ENCODE measurements around the gene FBXW9.

The FBXW9 gene

DNA sequence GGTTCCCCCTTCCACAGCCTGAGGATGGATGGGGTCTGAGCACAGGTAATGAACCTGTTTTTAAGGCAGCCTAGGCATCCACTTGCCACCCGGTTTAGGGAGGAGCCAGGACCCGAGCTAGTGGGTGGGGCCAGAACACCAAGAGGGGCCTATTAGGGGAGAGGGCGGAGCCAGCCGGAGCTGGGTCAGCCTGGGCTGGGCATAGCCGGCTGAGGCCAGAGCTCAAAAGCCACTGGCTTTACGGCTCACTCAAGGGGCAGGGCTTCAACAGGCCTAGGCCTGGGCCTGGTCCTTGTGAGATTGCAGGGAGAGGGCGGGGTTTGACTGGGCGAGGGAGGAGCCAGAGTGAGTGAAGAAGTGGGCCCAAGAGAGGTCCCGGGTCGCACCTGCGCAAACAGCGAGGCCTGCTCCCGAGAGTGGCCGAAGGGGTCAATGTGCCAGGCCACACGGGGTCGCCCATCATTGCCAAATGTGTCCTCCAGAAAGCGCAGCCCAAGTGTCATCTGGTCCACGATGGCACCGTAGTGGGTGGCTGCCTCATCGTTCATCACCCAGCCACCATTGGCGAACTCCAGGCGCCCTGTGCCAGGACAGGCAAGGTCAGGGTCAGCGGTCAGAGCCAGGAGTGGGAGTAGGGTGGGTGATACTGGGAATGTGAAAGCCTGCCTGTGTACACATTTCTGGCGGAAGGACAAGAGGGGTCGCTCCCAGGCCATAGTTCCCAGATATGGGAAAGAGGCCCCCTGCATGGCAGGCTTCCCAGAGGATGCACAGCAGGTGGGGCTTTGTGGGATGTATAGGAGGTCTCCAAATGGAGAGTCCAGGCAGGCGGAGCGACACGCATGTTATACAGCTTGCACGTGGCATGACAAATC lies 31.8 kb downstream of the FBXW9 start:
- H3K27me3 Mint-ChIP-seq (ENCODE audit: low read depth, poor library complexity): peaks cover 4% of the 10 kb centered on the region
- peaks cover 50% of the 10 kb centered on the region for H3K4me1 Mint-ChIP-seq
- no peaks in the 10 kb centered on the region for H3K9me3 Mint-ChIP-seq
- peaks cover 20% of the 10 kb centered on the region for H3K36me3 Mint-ChIP-seq (ENCODE audit: low read depth)
- TF ChIP-seq, protein P1, sequence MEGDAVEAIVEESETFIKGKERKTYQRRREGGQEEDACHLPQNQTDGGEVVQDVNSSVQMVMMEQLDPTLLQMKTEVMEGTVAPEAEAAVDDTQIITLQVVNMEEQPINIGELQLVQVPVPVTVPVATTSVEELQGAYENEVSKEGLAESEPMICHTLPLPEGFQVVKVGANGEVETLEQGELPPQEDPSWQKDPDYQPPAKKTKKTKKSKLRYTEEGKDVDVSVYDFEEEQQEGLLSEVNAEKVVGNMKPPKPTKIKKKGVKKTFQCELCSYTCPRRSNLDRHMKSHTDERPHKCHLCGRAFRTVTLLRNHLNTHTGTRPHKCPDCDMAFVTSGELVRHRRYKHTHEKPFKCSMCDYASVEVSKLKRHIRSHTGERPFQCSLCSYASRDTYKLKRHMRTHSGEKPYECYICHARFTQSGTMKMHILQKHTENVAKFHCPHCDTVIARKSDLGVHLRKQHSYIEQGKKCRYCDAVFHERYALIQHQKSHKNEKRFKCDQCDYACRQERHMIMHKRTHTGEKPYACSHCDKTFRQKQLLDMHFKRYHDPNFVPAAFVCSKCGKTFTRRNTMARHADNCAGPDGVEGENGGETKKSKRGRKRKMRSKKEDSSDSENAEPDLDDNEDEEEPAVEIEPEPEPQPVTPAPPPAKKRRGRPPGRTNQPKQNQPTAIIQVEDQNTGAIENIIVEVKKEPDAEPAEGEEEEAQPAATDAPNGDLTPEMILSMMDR (IDR thresholded peaks at IDR 0.05): no peak
- H3K4me3 Mint-ChIP-seq: peak overlapping the region; percentile 97
- H3K27ac Mint-ChIP-seq: no peak overlapping the region
- DNase-seq: peak; percentile 52

GRCh38 chr19:12660980-12661379 lies 35.5 kb downstream of the FBXW9 start:
- no peak for DNase-seq
- peaks cover 41% of the 10 kb centered on the region for H3K36me3 Mint-ChIP-seq (ENCODE audit: low read depth)
- no peak overlapping the region for H3K27ac Mint-ChIP-seq
- TF ChIP-seq, protein P1 (IDR thresholded peaks at IDR 0.05): no peak
- no peak overlapping the region for H3K4me3 Mint-ChIP-seq
- H3K4me1 Mint-ChIP-seq: peaks cover 19% of the 10 kb centered on the region
- H3K9me3 Mint-ChIP-seq: no peaks in the 10 kb centered on the region
- peaks cover 4% of the 10 kb centered on the region for H3K27me3 Mint-ChIP-seq (ENCODE audit: low read depth, poor library complexity)

- no peak overlapping the region for H3K27ac Mint-ChIP-seq
- TF ChIP-seq, protein P1 (IDR thresholded peaks at IDR 0.05): no peak
- H3K36me3 Mint-ChIP-seq (ENCODE audit: low read depth): peaks cover 51% of the 10 kb centered on the region
- peaks cover 13% of the 10 kb centered on the region for H3K4me1 Mint-ChIP-seq
- H3K4me3 Mint-ChIP-seq: no peak overlapping the region
- no peaks in the 10 kb centered on the region for H3K9me3 Mint-ChIP-seq
- no peak for DNase-seq
- no peaks in the 10 kb centered on the region for H3K27me3 Mint-ChIP-seq (ENCODE audit: low read depth, poor library complexity)
Measured at GRCh38 chr19:12657966-12658365, 38.5 kb downstream of the FBXW9 start.

- peak overlapping the region; percentile 27 for H3K27ac Mint-ChIP-seq
- H3K36me3 Mint-ChIP-seq (ENCODE audit: low read depth): peaks cover 51% of the 10 kb centered on the region
- H3K27me3 Mint-ChIP-seq (ENCODE audit: low read depth, poor library complexity): no peaks in the 10 kb centered on the region
- TF ChIP-seq, protein P1 (IDR thresholded peaks at IDR 0.05): no peak
- no peak for DNase-seq
- no peak overlapping the region for H3K4me3 Mint-ChIP-seq
- peaks cover 13% of the 10 kb centered on the region for H3K4me1 Mint-ChIP-seq
- H3K9me3 Mint-ChIP-seq: no peaks in the 10 kb centered on the region
Measured at GRCh38 chr19:12656899-12657571, 39.4 kb downstream of the FBXW9 start.

- no peak for DNase-seq
- peaks cover 57% of the 10 kb centered on the region for H3K36me3 Mint-ChIP-seq (ENCODE audit: low read depth)
- H3K27ac Mint-ChIP-seq: peak overlapping the region; percentile 23
- TF ChIP-seq, protein P1 (IDR thresholded peaks at IDR 0.05): no peak
- H3K4me1 Mint-ChIP-seq: peaks cover 13% of the 10 kb centered on the region
- H3K9me3 Mint-ChIP-seq: no peaks in the 10 kb centered on the region
- H3K27me3 Mint-ChIP-seq (ENCODE audit: low read depth, poor library complexity): no peaks in the 10 kb centered on the region
- H3K4me3 Mint-ChIP-seq: no peak overlapping the region
Measured at GRCh38 chr19:12655546-12655945, 40.9 kb downstream of the FBXW9 start.
